Cardiac septum (tissue), 1 donor: ENCODE results near the gene XRCC4. TPM values are rescaled to one million over a fixed set of nuclear protein-coding genes. Genes with fewer than 3 reads are reported as not detected.

Experiments
- DNase-seq: peaks from one replicate; pipeline ENCODE4 v3.0.0-alpha.2; 2020; ENCODE audit warnings: low spot score
- intact Hi-C: fragments of 100-400 bp; cut with DNase I; formaldehyde crosslinking; loops from one replicate; pipeline ENCODE4 v1.14.0; 2022
- total RNA-seq: library from RNA; stranded (reverse); fragmentation: NEBNext Ultra II Directional; extraction: Animal tissue kit (Norgen Biotek cat#: 25700); gene quantifications from one replicate; pipeline ENCODE4 v1.2.1, GENCODE V29; 2021
- donor health status: DM: no; HTN: no; CAD: no.

The XRCC4 gene
- total RNA-seq, 1 donor from 2014 or later: 28.8 TPM

GRCh38 chr5:83396662-83397061 lies 319.3 kb downstream of the XRCC4 start:
- intact Hi-C loops: no loop called here
- DNase-seq: no peak

- DNase-seq: no peak
- intact Hi-C loops: no loop called here
Observed at GRCh38 chr5:83397658-83398057, 320.3 kb downstream of the XRCC4 start.

- DNase-seq: no peak
- intact Hi-C loops: loop anchor here (5.0 to 10.0 kb wide), 2 partner anchors 303 to 1065 kb away; no protein-coding TSS in a partner anchor
Observed at GRCh38 chr5:83400241-83400640, 322.9 kb downstream of the XRCC4 start.

GRCh38 chr5:83400701-83401100 lies 323.4 kb downstream of the XRCC4 start:
- no peak for DNase-seq
- intact Hi-C loops: loop anchor here (5.0 to 10.0 kb wide), 2 partner anchors 303 to 1066 kb away; no protein-coding TSS in a partner anchor

GRCh38 chr5:83401122-83401731 lies 323.9 kb downstream of the XRCC4 start:
- DNase-seq: no peak
- intact Hi-C loops: loop anchor here (5.0 to 10.0 kb wide), 2 partner anchors 304 to 1066 kb away; no protein-coding TSS in a partner anchor

- no peak for DNase-seq
- intact Hi-C loops: loop anchor here (5.0 to 10.0 kb wide), 2 partner anchors 304 to 1067 kb away; no protein-coding TSS in a partner anchor
Observed at GRCh38 chr5:83401775-83402174, 324.4 kb downstream of the XRCC4 start.

Other genes starting within 250 kb of the XRCC4 start
- 48.5 TPM for gene TMEM167A, start 153 bp upstream of the XRCC4 start, total RNA-seq